Ovary (tissue), 10 donors: ENCODE results near the gene STOML1. TPM values are rescaled to one million over a fixed set of nuclear protein-coding genes. Genes with fewer than 3 reads are reported as not detected.
A peak's percentile ranks its signal among the peaks of the same experiment; 100 is the strongest.

Experiments used
- DNase-seq, 5 donors: peaks; one replicate each; pipeline ENCODE4 v3.0.0-alpha.2; 2019 to 2020
- H3K27ac ChIP-seq, 2 donors: fragments of 200-600 bp; one replicate each; pipeline versions ENCODE4 v1.5.1 to v1.8.0; 2019 to 2022
- H3K27me3 ChIP-seq: fragments of 200-600 bp; one replicate; pipeline ENCODE4 v1.8.0; 2022
- H3K36me3 ChIP-seq: fragments of 200-600 bp; sonication (generic); one replicate; pipeline ENCODE4 v1.5.1; 2019
- H3K4me1 ChIP-seq: one replicate; pipeline ENCODE4 v1.8.1; 2013; ENCODE audit warnings: mild to moderate bottlenecking, moderate library complexity; ENCODE audit not compliant: insufficient read depth
- H3K4me3 ChIP-seq: fragments of 200-600 bp; sonication (generic); one replicate; pipeline ENCODE4 v1.5.1; 2017
- H3K9me3 ChIP-seq, 2 donors: fragments of 200-600 bp in 1 of 2; sonication (generic) in 1 of 2; one replicate each; pipeline versions ENCODE4 v1.5.1 to v1.8.1; 2013 to 2019; ENCODE audit warnings: mild to moderate bottlenecking in 1 of 2, moderate library complexity in 1 of 2
- EP300 ChIP-seq: sonication (generic); formaldehyde crosslinking; IDR thresholded peaks from one replicate; pipeline ENCODE4 v1.6.1; 2017; ENCODE audit warnings: antibody characterized with exemption
- POLR2A ChIP-seq: fragments of 450-650 bp; IDR thresholded peaks from one replicate; pipeline ENCODE4 v1.6.1; 2017; ENCODE audit warnings: antibody characterized with exemption, mild to moderate bottlenecking, moderate library complexity
- WGBS, 3 donors: extraction: QIAGEN DNeasy Blood & Tissue Kit in 1 of 3; methylation state at CpG; one replicate each; pipeline versions ENCODE4 v1.1.5 to v1.1.7; 2013 to 2017; 5-methylcytosine and 5-hydroxymethylcytosine counted together
- intact Hi-C, 4 donors: fragments of 100-400 bp; cut with DNase I; formaldehyde crosslinking; loops; one replicate each; pipeline versions ENCODE4 v1.11.0 to v1.15.1; 2022 to 2023
- long read RNA-seq, 3 donors: library from polyadenylated mRNA in 2 of 3; unstranded in 2 of 3; transcript quantifications; one replicate each; pipeline ENCODE4 v2.0.0 and lab custom pipeline, GENCODE V29; 2021 to 2026
- polyA plus RNA-seq, 2 donors: library from polyadenylated mRNA; stranded (reverse); fragments of 200-250 nt in 1 of 2; fragments of 350-450 nt in 1 of 2; fragmentation: Illumina TruSeq in 1 of 2; extraction: RNeasy Lipid Tissue Mini Kit (QIAGEN cat#74804) in 1 of 2; gene quantifications; one replicate each; pipeline ENCODE4 v1.2.3, GENCODE V29; 2013 to 2014
- total RNA-seq, 7 donors: library from RNA; depleted of rRNA in 2 of 7; stranded (reverse); fragments of >200 nt in 2 of 7; fragmentation: NEBNext Ultra II Directional in 3 of 7; extraction: Animal tissue kit (Norgen Biotek cat#: 25700) in 3 of 7; gene quantifications; one replicate each; pipeline versions ENCODE4 v1.1.0 to v1.2.4, GENCODE V29; 2016 to 2023
- TF ChIP-seq, protein P1 (sequence below), 3 donors: fragments of 450-650 bp in 2 of 3; fragments of 200-600 bp in 1 of 3; IDR thresholded peaks; one replicate each; pipeline versions ENCODE4 v1.5.1 to v1.8.0; 2016 to 2022; ENCODE audit warnings: antibody characterized with exemption in 3 of 3, mild to moderate bottlenecking in 1 of 3
- donor health status: DM: no; HTN: no; CAD: no; lungs with moderate emphysema.
- donor health status: DM: no; HTN: no; CAD: no.
- donor health status: Bipolar disorder and iron deficiency.
- donor health status: DM: yes; HTN: yes; CAD: no.
- donor health status: DM: no; HTN: no; CAD: no.
- donor health status: DM: yes; HTN: yes; CAD: no.

STOML1 gene, protein sequence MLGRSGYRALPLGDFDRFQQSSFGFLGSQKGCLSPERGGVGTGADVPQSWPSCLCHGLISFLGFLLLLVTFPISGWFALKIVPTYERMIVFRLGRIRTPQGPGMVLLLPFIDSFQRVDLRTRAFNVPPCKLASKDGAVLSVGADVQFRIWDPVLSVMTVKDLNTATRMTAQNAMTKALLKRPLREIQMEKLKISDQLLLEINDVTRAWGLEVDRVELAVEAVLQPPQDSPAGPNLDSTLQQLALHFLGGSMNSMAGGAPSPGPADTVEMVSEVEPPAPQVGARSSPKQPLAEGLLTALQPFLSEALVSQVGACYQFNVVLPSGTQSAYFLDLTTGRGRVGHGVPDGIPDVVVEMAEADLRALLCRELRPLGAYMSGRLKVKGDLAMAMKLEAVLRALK
- total RNA-seq (10 to 100 TPM in 5 of 7 donors, 1 to 10 TPM in 2; 6.0 to 22.9 (median 13.3) TPM), polyA plus RNA-seq (10 to 100 TPM in 1 of 2 donors, 1 to 10 TPM in 1; 2.1 to 12.1 TPM)
- long read RNA-seq, donor 1, full-length matches to known transcripts = 82 of 137 reads
- long read RNA-seq, donor 1, partial matches to known transcripts = 6 of 137 reads
- long read RNA-seq, donor 1, other reads (novel, unspliced or antisense) = 49 of 137 reads
- long read RNA-seq, donor 2, full-length matches to known transcripts = 6 of 6 reads
- long read RNA-seq, donor 2, partial matches to known transcripts = 0 of 6 reads
- long read RNA-seq, donor 2, other reads (novel, unspliced or antisense) = 0 of 6 reads
- long read RNA-seq, donor 3, full-length matches to known transcripts = 17 of 30 reads
- long read RNA-seq, donor 3, partial matches to known transcripts = 1 of 30 reads
- long read RNA-seq, donor 3, other reads (novel, unspliced or antisense) = 12 of 30 reads

DNA sequence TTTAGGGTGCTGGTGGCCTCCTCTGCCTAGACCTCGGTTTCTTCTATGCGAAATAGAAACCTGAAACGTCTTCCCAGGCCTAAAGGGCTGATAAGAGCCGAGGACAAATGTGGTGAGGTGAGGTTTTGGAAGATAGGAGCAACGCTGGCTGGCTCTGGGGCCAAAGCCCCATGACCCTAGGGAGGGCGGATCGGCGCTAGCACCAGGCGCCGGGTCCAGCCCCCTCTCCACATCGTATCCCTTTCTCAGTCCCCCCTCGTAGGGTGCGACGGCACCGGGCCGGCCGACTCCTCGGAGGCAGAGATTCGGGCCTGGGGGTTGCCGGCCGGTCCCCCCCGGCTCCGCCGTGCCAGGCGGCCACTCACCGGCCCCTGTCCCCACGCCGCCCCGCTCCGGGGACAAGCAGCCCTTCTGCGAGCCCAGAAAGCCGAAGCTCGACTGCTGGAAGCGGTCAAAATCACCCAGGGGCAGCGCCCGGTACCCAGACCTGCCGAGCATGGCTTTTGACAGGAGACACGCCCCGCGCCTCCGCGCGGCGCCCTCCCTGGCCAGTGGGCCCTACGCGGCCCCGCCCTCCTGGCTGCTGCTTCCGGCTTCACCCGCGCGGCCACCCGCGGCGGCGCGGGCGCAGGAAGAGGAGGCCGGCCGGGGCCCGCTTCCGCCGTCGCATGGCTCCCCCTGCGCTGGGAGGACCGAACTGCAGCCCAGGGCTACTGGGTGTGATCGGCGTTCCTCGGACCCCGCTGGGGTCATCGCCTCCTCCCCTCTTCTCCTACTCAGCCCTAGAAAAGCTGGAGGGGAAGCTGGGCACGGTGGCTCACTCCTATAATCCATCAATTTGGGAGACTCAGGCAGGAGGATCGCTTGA lies at the start of gene STOML1:
STOML1 (minus strand) TSS at position 570 of the 868 bp plus-strand sequence; CDS start at position 498, 72 bp downstream.
- peak within 1 kb of the TSS; percentile 52 for H3K4me3 ChIP-seq
- intact Hi-C loops = no loop called here
- DNase-seq = peak; percentile 88 to 95 (median 91)
- no peaks in the 10 kb centered on the region for H3K27me3 ChIP-seq
- H3K9me3 ChIP-seq = no peaks in the 10 kb centered on the region
- peak within 1 kb of the TSS; percentile 16 to 68 for H3K27ac ChIP-seq
- TF ChIP-seq EP300 (no peak), POLR2A (peak; percentile 51)
- TF ChIP-seq, protein P1, sequence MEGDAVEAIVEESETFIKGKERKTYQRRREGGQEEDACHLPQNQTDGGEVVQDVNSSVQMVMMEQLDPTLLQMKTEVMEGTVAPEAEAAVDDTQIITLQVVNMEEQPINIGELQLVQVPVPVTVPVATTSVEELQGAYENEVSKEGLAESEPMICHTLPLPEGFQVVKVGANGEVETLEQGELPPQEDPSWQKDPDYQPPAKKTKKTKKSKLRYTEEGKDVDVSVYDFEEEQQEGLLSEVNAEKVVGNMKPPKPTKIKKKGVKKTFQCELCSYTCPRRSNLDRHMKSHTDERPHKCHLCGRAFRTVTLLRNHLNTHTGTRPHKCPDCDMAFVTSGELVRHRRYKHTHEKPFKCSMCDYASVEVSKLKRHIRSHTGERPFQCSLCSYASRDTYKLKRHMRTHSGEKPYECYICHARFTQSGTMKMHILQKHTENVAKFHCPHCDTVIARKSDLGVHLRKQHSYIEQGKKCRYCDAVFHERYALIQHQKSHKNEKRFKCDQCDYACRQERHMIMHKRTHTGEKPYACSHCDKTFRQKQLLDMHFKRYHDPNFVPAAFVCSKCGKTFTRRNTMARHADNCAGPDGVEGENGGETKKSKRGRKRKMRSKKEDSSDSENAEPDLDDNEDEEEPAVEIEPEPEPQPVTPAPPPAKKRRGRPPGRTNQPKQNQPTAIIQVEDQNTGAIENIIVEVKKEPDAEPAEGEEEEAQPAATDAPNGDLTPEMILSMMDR (IDR thresholded peaks at IDR 0.05) = peak; percentile 86 to 97 (median 96)
- WGBS, 3 donors = 0 to 1% (median 1%) methylated on average over 51 to 72 of the region's 72 CpGs
- H3K4me1 ChIP-seq = peaks cover 11% of the 10 kb centered on the region
- no peaks in the 10 kb centered on the region for H3K36me3 ChIP-seq

- Histone ChIP-seq H3K9me3 (no peaks in the 10 kb centered on the region), H3K27me3 (no peaks in the 10 kb centered on the region), H3K4me1 (peaks cover 8% of the 10 kb centered on the region), H3K4me3 (no peak overlapping the region), H3K36me3 (no peaks in the 10 kb centered on the region), H3K27ac (no peak overlapping the region)
- intact Hi-C loops = loop anchor here in 1 of 4 donors (10.0 kb wide), 1 partner anchor 67 kb away; no protein-coding TSS in a partner anchor
- DNase-seq = peak in 1 of 5 donors; percentile 12
- TF ChIP-seq EP300 (no peak), POLR2A (no peak)
- TF ChIP-seq, protein P1 (IDR thresholded peaks at IDR 0.05) = no peak
- WGBS, 3 donors = 84 to 93% (median 90%) methylated on average over 10 of the region's 10 CpGs
Measured at GRCh38 chr15:74041311-74041756, 49.2 kb upstream of the STOML1 start.

GRCh38 chr15:74040109-74040850 lies 48.2 kb upstream of the STOML1 start:
- DNase-seq = peak in 2 of 5 donors; percentile 9 to 48
- intact Hi-C loops = loop anchor here in 1 of 4 donors (10.0 kb wide), 1 partner anchor 65 kb away; no protein-coding TSS in a partner anchor
- no peaks in the 10 kb centered on the region for H3K36me3 ChIP-seq

More at GRCh38 chr15:74040109-74040850, 48.2 kb upstream of the STOML1 start:
- 67 to 69% (median 67%) methylated on average over 7 of the region's 7 CpGs for WGBS, 3 donors
- H3K4me3 ChIP-seq = no peak overlapping the region
- no peak overlapping the region for H3K27ac ChIP-seq
- H3K27me3 ChIP-seq = no peaks in the 10 kb centered on the region
- TF ChIP-seq EP300 (no peak), POLR2A (no peak)
- TF ChIP-seq, protein P1 (IDR thresholded peaks at IDR 0.05) = no peak
- H3K9me3 ChIP-seq = no peaks in the 10 kb centered on the region
- H3K4me1 ChIP-seq = peaks cover 8% of the 10 kb centered on the region
